GM21576 (cell line): ENCODE results near the gene ECEL1.
"Not testable (repeated sequence)": the region's sequence is repeated elsewhere in the genome, so short reads cannot be mapped to it uniquely, and the experiment has no call there.

ENCODE experiments used
- ATAC-seq: cut with Tn5 transposase; IDR thresholded peaks from one replicate; pipeline ENCODE4 v1.9.1; 2021; ENCODE audit warnings: mild to moderate bottlenecking, moderate library complexity; ENCODE audit not compliant: unreplicated experiment

The ECEL1 gene

DNA sequence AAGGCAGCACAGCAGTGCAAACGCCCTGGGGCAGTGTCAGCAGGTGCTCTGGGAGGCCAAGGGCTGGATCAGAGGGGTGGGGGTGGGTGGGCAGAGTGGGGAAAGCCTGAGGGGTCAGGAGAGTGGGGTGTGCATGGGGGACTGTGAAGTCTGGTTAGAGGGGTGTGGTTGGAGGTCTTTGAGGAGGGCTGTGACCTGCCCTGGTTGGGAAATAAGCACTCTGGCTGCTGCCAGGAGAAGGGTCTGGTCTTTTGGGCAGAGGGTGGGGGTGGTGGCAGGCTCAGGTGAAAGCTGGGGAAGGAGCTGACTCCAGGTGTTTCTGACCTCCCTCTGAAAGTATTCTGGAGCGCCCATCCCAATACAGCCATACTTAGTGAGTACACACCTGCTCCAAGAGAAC lies 27.5 kb downstream of the ECEL1 start:
- no peak for ATAC-seq

DNA sequence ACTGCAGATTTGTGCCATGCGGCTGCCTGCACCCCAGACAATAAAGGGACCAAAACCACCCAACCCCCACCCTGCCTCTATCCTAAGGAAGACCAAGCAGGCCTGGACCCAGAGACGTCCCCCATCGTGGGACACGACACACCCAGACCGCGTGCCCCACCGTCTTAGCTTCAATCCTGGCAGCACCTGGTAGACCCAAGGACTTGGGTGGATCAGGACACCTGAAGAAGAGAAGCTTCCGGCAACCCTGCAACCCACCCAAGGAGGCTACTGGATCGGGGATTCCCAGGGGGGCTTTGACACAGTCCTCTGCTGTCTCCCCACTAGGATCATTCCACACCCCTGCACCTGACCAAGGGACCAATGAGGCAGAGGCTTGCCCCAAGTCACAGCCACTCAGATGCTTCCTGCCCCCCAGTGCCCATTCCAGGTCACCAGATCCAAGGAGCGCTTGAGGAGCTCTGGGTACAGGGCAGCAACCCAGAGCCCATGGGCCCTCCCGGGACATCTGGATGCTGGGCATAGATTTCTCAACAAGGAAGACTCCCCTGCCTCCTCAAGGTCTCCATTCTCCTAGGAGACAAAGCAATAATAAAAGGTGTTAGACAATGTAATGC lies 28.1 kb downstream of the ECEL1 start:
- ATAC-seq, result no peak

DNA sequence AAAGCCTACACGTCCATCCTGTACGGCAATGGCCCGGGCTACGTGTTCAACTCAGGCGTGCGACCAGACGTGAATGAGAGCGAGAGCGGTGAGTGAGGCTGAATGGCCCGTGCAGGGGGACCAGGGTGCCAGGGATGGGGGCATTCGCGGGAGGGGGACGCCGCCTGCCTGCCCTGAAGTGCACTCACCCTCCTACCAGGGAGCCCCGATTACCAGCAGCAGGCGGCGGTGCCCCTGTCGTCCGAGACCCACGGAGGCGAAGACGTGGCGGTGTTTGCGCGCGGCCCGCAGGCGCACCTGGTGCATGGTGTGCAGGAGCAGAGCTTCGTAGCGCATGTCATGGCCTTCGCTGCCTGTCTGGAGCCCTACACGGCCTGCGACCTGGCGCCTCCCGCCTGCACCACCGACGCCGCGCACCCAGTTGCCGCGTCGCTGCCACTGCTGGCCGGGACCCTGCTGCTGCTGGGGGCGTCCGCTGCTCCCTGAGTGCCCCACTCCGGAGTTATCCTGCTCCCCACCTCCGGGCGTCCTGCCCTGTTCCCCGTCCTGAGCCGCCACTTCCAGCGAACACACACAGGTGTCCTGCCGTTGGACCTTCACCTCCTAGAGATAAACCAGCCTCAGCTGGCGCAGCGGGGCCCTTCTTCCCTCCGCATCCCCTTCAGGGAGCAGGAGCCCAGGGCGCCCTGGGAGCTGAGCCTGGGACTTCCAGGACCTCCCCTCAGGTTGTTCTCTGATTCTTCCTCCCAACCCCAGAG lies 28.8 kb downstream of the ECEL1 start:
- no peak for ATAC-seq

DNA sequence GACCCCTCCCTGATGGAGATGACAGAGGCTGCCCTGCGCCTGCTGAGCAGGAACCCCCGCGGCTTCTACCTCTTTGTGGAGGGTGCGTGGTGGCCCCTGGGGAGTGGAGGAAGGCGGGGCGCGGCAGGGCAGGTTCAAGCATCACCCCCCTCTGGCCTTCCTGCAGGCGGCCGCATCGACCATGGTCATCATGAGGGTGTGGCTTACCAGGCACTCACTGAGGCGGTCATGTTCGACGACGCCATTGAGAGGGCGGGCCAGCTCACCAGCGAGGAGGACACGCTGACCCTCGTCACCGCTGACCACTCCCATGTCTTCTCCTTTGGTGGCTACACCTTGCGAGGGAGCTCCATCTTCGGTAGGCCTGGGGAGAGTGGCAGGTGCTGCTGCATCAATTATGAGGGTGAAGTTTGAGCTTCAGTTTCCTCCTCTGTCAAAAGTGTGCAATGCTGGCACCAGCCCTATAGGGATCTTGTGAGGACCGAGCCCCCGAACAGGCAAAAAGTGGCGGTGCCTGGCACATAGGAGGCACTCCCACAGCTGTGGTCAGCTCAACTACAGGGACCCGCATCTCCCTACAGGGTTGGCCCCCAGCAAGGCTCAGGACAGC lies 29.5 kb downstream of the ECEL1 start:
- no peak for ATAC-seq

DNA sequence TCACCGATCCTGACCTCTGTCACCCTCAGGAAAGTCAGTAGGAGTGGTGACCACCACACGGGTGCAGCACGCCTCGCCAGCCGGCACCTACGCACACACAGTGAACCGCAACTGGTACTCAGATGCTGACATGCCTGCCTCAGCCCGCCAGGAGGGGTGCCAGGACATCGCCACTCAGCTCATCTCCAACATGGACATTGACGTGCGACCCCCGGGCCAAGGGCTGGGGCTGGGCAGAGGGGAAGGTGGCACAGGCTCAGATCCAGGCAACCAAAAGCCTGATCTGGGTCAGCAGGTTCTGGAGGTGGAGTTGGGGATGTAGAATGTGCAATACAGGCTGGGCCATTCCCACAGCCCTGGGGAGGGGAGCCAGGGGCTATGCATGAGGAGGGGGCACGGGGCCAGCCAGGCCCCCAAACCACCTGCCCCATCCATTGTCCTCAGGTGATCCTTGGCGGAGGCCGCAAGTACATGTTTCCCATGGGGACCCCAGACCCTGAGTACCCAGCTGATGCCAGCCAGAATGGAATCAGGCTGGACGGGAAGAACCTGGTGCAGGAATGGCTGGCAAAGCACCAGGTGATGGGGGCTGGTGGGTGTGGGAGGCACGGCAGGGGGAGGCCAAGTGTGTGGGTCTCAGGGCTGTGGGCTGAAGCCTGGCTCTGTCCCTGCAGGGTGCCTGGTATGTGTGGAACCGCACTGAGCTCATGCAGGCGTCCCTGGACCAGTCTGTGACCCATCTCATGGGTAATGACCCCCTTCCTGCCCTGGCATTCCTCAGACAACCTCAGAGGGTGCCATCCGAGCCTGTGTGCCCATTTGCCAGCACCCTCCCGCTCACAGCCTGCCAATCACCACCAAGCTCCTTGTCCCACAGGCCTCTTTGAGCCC lies 30.3 kb downstream of the ECEL1 start:
- ATAC-seq, result no peak

DNA sequence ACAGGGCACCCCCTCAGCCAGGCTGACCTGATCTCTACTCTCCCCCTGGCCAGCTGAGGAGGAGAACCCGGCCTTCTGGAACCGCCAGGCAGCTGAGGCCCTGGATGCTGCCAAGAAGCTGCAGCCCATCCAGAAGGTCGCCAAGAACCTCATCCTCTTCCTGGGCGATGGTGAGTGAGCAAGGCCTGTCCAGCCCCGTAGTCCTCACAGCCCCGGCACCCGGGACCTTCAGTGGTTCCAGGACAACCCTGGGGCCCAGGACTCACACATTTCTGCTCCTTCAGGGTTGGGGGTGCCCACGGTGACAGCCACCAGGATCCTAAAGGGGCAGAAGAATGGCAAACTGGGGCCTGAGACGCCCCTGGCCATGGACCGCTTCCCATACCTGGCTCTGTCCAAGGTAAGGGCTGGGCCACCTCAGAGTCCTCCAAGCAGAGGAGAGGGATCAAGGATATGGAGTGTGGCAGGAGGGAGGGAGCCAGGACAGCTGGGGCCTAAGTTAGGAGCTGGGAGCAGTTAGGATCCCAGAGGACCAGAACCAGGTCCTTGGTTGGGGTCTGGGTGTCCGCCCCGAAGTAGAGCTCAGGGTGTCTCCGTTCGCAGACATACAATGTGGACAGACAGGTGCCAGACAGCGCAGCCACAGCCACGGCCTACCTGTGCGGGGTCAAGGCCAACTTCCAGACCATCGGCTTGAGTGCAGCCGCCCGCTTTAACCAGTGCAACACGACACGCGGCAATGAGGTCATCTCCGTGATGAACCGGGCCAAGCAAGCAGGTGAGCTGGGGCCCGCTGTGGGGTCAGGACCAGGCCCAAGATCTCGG lies 31.1 kb downstream of the ECEL1 start:
- no peak for ATAC-seq

DNA sequence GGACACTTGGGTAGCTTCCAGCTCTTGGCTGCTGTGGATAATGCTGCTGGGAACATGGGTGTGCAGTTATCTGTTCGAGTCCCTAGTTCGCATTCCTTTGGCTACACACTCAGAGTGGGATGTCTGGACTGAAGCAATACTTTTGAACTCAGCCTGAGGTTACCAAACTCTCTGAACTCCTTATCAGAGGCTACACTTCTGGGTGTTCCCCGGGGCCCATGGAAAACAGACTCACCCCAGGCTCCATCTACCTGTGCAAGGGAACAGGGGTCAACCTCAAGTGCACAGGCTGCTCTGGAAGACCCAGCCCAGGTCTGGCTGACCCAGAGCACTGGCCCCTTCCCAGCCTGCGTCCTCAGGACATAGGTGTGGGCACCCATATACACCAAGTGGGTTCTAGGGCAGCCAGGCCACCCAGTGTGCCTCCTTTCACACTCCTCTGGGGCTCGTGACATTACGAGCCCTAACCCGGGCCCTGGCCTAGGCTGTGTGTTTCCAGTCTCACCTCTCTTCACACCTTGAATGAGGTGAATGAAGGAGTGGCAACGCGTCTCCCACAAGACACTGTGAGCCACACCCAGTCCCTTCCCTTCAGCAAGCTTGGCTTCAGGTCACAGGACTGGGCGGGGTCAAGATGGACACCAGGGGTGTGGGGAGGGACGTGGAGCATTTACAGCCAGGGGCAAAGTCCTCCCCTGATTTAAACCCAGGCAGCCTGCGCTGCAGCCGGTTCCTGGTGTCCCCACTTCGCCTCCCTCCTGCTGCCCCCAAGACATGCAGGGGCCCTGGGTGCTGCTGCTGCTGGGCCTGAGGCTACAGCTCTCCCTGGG lies 32.0 kb downstream of the ECEL1 start, which contains the start of gene ALPI:
Gene ALPI (plus strand): TSS at position 728 of the 830 bp plus-strand sequence. CDS start 47 bp downstream, at position 775.
- ATAC-seq, result no peak

DNA sequence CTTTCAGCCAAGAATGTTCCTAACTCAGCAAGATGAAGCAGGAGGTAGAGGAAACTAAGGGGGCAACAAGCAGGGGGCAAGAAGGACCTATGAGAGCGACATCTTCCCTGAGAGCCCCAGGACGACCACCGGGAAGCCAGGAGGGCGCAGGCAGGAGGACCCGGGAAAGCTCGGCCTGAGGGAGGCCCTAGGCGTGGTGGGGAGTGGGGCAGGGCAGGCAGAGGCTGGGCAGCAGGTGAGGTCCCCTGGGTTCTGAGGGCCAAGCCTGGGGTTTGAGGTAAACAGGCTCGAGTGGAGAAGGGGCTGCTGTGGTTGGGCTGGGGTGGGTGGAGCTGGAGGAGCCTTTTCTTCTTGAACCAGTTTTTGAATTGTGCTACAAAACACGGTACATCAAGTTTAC lies 33.0 kb downstream of the ECEL1 start:
- ATAC-seq, result no peak

DNA sequence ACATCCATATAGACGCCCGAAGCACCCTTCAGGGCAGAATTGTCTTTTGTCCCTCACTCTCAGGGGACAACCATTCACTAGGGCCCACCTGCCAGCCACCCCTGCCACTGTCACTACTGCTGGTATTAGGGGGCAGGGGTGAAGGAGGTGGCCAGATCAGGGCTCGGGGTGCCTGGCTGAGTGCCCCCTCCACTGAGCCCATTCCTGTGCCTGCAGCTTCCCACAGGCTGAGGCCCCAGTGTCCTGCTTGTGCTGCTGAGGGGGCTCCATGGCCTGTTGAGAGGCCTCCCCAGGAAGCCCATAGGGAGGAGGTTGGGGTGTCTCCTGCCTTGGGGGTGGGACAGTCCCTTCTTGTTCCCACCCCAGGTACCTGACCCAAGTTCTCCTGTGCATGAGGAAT lies 36.0 kb downstream of the ECEL1 start:
- not testable (repeated sequence) for ATAC-seq

DNA sequence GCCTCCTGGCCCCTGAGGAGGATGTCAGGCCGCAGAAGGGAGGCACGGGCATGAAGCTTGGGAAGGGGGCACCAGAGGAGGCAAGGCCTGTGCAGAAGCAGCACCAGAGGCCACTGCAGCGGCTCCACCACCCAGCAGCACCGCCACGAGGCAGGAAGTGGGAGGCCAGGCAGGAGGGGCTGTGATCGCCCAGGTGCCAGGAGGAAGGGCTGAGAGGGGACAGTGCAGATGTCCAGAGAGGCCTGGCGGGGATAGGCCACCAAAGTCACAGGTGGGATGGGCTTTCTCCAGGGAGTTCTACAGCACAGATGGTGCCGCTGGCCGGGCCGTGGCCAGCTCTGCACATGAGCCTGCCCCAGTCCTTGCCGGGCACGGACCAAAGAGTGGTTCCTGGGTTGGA lies 37.7 kb downstream of the ECEL1 start:
- ATAC-seq, result no peak

DNA sequence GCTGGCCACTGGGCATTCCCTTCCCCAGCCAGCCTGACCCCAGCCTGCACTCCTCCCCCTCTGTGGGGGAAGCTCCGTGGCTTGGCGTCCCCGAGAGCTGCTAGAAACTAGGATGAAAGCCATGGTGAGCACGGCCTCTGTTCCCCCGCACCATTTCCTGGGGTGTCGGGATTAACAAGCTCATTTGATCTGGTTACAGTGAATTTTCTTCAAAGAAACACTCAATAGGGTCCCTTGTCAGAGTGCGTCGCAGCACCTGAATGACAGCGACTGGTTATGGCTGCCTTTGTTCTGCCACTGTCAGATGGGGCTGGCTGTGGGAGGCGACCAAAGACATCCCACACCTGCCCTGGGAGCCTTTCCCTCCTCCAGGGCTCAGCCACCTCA lies 39.3 kb downstream of the ECEL1 start:
- no peak for ATAC-seq

DNA sequence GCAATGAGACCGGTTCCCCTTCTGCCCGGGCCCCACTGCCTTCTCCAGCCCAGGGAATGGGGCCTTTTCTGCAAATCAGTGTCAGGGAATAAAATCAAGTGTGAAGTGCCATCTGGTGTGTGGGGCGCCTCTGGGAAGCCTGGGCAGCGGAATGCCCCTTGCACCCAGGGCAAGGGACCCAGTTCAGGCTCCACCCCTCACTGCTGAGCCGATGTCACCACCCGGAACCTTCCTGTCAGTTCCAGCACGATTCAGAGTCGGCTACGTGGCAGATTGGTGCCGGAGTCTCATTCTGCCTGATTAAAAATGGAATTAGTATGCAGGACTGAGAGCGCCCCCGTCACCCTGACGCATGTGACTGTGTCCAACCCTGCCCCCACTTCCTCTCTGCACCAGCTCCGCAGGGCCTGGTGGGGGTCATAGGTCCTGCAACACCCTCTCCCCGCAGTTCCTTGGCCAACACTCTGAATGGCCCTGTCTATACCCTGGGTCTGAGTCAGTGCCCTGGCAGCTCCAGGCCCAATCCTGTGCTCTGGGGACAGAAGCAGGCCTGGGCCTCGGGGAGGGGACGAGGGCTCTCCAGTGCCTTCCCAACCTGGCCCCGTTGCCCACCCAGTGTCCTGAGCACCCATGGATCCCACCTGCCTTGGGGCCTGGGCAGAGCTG lies 39.9 kb downstream of the ECEL1 start:
- ATAC-seq, result no peak

DNA sequence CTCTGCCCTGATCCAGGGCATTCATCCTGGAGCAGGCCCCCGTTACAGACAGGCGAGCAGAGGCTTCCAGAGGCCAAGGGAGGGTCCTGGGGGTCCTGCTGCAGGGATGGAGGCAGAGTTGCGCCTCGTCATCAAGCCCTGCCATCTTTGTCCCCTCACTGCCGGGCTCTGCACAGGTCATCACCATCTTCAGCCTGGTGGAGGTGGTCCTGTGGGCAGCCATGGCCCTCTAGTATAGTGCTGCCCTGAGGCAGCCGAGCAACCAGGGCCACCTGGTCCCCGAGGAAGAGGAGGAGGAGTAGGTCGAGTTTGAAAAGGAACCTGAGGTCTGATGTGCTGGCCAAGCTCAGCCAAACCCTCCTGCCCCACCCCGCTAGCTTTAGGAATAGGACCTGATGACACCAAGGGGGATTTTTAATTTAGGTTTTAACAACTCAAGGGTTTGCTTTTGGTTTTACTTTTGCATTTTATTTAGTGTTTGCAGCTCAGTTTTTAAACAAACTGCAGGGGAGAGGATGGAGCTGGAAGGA lies 40.5 kb downstream of the ECEL1 start:
- no peak for ATAC-seq

DNA sequence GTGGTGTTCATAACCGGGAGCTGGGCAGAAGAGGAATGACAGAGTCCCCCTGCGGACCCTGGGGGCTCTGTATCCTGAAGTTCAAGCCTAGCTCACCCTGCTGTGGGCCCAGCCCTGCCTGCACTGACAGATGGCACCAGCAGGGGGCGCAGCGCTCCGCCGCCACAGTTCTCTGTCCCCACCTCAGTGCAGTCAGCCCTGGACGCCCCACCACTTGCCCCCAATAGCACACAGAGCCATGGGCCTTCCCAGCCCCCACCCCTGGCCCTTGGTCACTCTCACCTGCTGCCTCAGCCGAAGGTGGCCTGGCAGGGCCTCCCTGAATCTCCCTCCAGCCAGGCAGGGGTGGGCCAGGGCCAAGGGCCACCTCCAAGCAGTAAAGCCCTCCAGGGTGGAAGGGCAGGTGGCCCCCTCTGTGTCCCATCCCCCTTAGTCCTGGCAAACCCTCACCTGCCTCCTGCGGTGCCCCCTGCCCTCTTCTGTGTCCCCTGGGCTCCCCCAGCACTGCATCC lies 41.3 kb downstream of the ECEL1 start:
- ATAC-seq, result not testable (repeated sequence)

DNA sequence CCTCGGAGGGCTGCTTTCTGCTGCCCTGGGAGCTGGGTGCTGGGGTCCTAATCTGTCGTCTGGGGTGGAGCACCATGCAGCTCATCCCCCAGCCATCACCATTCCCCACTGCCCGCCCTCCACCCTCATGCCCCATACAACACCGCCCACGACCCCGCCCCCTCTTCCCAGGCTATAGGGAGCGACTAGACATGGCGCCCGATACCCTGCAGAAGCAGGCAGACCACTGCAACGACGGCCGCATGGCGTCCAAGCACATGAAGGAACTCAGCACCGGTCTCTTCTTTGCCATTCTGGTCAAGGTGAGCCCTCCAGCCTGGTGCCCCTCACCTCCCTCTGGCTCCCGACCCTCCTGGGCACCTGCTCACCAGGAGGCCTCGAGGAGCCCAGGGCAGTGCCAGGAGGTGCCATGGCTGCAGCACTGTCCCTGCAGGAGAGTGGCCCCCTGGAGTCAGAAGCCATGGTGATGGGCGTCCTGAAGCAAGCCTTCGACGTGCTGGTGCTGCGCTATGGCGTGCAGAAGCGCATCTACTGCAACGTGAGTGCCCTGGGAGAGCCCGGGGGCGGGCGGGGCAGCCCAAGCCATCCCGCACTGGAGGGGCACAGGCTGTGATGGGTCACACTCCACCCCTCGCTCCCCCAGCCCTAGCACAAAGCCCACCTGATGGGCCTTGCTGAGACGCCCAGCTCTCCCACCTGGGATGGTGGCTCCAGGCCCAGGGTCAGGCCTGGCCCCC lies 42.3 kb downstream of the ECEL1 start:
- ATAC-seq, result not testable (repeated sequence)

DNA sequence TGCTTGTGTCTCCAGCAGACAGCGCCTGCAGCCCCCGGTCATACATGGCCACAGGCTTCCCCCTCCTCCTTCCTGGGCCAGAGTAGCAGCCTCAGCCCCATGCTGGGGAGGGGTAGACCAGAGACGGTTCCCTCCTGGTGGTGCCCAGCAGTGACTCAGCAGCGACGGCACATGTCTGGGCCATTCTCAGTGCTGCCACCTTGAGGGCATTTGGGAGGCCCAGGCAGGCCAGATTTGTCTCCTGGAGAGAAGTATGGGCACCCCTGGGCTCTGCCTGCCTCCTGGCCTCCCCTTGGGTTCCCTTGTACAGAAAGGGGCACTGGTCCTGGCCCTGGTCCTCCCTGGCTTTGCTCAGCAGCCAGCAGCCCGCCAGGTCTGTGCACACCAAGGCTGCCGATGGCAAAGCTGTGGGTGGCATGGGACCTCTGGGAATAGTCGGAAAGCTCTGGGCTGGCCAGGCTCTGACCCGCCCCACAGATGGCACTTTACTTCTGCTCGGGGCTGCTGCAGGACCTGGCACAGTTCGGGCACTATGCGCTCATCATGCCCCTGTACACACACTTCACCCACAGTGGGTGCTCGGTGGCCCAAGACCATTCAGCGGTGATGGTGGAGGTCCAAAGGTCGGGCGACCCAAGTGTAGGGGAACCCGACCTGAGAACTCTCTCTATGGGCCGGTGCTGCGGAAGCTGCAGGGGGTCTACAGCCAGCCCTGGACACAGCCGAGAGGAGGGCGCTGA lies 43.1 kb downstream of the ECEL1 start:
- no peak for ATAC-seq
